Lung (tissue), 12 donors: ENCODE data around the gene MAPK8IP3. TPM values are rescaled to one million over a fixed set of nuclear protein-coding genes. Genes with fewer than 3 reads are reported as not detected.

Experiments
- ATAC-seq: fragments of 200-7000 bp; cut with Tn5 transposase; one replicate; pipeline ENCODE4 v1.9.1; 2020; ENCODE audit warnings: moderate number of reproducible peaks; ENCODE audit not compliant: insufficient read depth, low FRiP score
- DNase-seq, 3 donors: peaks; one replicate each; pipeline ENCODE4 v3.0.0-alpha.2; 2013 to 2017
- H3K27ac ChIP-seq, 2 donors: one replicate each; pipeline ENCODE4 v1.5.1; 2013; ENCODE audit warnings: mild to moderate bottlenecking in 2 of 2, moderate library complexity in 2 of 2, control low read depth in 1 of 2, inconsistent platforms in 1 of 2, low read depth in 1 of 2, low read length in 1 of 2
- H3K27me3 ChIP-seq, 3 donors: one replicate each; pipeline ENCODE4 v1.5.1; 2013; ENCODE audit warnings: low read length in 2 of 3; ENCODE audit not compliant: control insufficient read depth in 3 of 3, insufficient read depth in 3 of 3
- H3K36me3 ChIP-seq, 4 donors: one replicate each; pipeline ENCODE4 v1.5.1; 2013; ENCODE audit warnings: low read length in 4 of 4, mild to moderate bottlenecking in 1 of 4, moderate library complexity in 1 of 4; ENCODE audit not compliant: control insufficient read depth in 4 of 4, insufficient read depth in 4 of 4
- H3K4me1 ChIP-seq, 5 donors: one replicate each; pipeline ENCODE4 v1.5.1; 2013; ENCODE audit warnings: low read length in 5 of 5, mild to moderate bottlenecking in 2 of 5, moderate library complexity in 1 of 5; ENCODE audit not compliant: control insufficient read depth in 5 of 5, insufficient read depth in 5 of 5
- H3K4me3 ChIP-seq: one replicate; pipeline ENCODE4 v1.5.1; 2013; ENCODE audit warnings: mild to moderate bottlenecking, control low read depth, moderate library complexity
- H3K9ac ChIP-seq, 2 donors: one replicate each; pipeline ENCODE4 v1.5.1; 2013; ENCODE audit warnings: low read length in 2 of 2, control low read depth in 1 of 2; ENCODE audit not compliant: insufficient read depth in 1 of 2
- H3K9me3 ChIP-seq, 4 donors: one replicate each; pipeline ENCODE4 v1.5.1; 2013; ENCODE audit warnings: low read length in 3 of 4, mild to moderate bottlenecking in 1 of 4, moderate library complexity in 1 of 4; ENCODE audit not compliant: control insufficient read depth in 4 of 4, insufficient read depth in 3 of 4
- WGBS, 2 donors: extraction: QIAGEN DNeasy Blood & Tissue Kit; methylation state at CpG; one replicate each; pipeline ENCODE4 v1.1.7; 2013; 5-methylcytosine and 5-hydroxymethylcytosine counted together
- polyA plus RNA-seq, 2 donors: library from polyadenylated mRNA; stranded (reverse); fragments of 200-250 nt; gene quantifications; one replicate each; pipeline ENCODE4 v1.2.1, GENCODE V29; 2013
- total RNA-seq, 2 donors: library from RNA; depleted of rRNA in 1 of 2; stranded (reverse); fragments of >200 nt in 1 of 2; gene quantifications; one replicate each; pipeline ENCODE4 v1.2.1, GENCODE V29; 2014 to 2021
- TF ChIP-seq, protein P1 (sequence below): IDR thresholded peaks from 2 replicates; pipeline ENCODE4 v1.5.1; 2012; ENCODE audit warnings: mild to moderate bottlenecking; ENCODE audit errors: control extremely low read depth, extremely low read depth
- donor health status: control.
- donor health status: control.
- donor health status: Bipolar disorder and iron deficiency.
- donor health status: healthy.
- donor health status: DM: yes; HTN: yes; CAD: no.

Gene MAPK8IP3
- total and polyA plus RNA-seq, 4 donors = 40.3 to 76.7 (median 63.6) TPM

- peaks cover 0 to 62% (median 0%) of the 10 kb centered on the region in 4 donors for H3K36me3 ChIP-seq
- no peak for DNase-seq
- no peak overlapping the region for H3K27ac ChIP-seq
Observed at GRCh38 chr16:1788095-1788707, 82.2 kb downstream of the MAPK8IP3 start.

DNA sequence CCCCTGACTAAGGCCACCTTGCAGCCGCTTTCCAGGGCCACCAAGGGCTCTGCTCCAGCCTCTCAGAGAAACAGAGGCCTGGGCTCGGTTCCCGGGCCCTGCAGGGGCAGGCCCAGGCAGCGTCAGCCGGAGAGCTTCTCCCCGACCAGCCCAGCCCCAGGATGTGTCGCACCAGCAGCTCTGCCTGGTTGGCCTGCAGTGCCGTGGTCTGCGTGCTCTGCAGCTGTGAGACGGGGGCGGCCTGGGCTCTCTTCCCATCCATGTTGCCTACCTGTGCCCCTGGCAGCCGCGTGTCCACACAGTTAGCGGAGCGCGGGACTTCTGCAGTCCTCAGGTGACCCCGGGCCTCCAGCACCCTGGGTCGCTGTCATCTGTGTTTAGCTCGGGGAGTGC lies 82.7 kb downstream of the MAPK8IP3 start:
- WGBS, 2 donors = 76 to 80% methylated on average over 19 of the region's 19 CpGs
- no peak overlapping the region for H3K4me3 ChIP-seq
- ATAC-seq = no peak
- no peak overlapping the region for H3K9ac ChIP-seq
- peaks cover 0 to 62% (median 0%) of the 10 kb centered on the region in 4 donors for H3K36me3 ChIP-seq
- TF ChIP-seq, protein P1, sequence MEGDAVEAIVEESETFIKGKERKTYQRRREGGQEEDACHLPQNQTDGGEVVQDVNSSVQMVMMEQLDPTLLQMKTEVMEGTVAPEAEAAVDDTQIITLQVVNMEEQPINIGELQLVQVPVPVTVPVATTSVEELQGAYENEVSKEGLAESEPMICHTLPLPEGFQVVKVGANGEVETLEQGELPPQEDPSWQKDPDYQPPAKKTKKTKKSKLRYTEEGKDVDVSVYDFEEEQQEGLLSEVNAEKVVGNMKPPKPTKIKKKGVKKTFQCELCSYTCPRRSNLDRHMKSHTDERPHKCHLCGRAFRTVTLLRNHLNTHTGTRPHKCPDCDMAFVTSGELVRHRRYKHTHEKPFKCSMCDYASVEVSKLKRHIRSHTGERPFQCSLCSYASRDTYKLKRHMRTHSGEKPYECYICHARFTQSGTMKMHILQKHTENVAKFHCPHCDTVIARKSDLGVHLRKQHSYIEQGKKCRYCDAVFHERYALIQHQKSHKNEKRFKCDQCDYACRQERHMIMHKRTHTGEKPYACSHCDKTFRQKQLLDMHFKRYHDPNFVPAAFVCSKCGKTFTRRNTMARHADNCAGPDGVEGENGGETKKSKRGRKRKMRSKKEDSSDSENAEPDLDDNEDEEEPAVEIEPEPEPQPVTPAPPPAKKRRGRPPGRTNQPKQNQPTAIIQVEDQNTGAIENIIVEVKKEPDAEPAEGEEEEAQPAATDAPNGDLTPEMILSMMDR = no peak
- no peaks in the 10 kb centered on the region for H3K27me3 ChIP-seq
- DNase-seq = no peak
- H3K27ac ChIP-seq = no peak overlapping the region
- H3K4me1 ChIP-seq = peaks cover 0 to 5% (median 3%) of the 10 kb centered on the region in 5 donors
- peaks cover 0 to 3% (median 0%) of the 10 kb centered on the region in 4 donors for H3K9me3 ChIP-seq

More at GRCh38 chr16:1788095-1788707, 82.2 kb downstream of the MAPK8IP3 start:
- H3K9ac ChIP-seq = no peak overlapping the region
- no peaks in the 10 kb centered on the region for H3K27me3 ChIP-seq
- peaks cover 0 to 3% (median 0%) of the 10 kb centered on the region in 4 donors for H3K9me3 ChIP-seq
- TF ChIP-seq, protein P1 = no peak
- peaks cover 0 to 5% (median 3%) of the 10 kb centered on the region in 5 donors for H3K4me1 ChIP-seq
- no peak for ATAC-seq
- 92 to 95% methylated on average over 35 to 38 of the region's 38 CpGs for WGBS, 2 donors
- no peak overlapping the region for H3K4me3 ChIP-seq

GRCh38 chr16:1789643-1790045 lies 83.6 kb downstream of the MAPK8IP3 start:
- DNase-seq (no peak), ATAC-seq (no peak)
- Histone ChIP-seq H3K9ac (no peak overlapping the region), H3K27me3 (no peaks in the 10 kb centered on the region), H3K27ac (no peak overlapping the region), H3K4me3 (no peak overlapping the region), H3K36me3 (peaks cover 0 to 62% (median 0%) of the 10 kb centered on the region in 4 donors), H3K9me3 (peaks cover 0 to 3% (median 0%) of the 10 kb centered on the region in 4 donors), H3K4me1 (peaks cover 0 to 3% (median 0%) of the 10 kb centered on the region in 5 donors)
- 90 to 91% methylated on average over 16 to 25 of the region's 25 CpGs for WGBS, 2 donors
- TF ChIP-seq, protein P1 = no peak
